NCI-H1092 (cell line): ENCODE measurements around the gene KDF1.

Experiments
- DNase-seq: peaks from one replicate; lab custom pipeline; 2025; lab: John Stamatoyannopoulos, UW

The KDF1 gene, protein sequence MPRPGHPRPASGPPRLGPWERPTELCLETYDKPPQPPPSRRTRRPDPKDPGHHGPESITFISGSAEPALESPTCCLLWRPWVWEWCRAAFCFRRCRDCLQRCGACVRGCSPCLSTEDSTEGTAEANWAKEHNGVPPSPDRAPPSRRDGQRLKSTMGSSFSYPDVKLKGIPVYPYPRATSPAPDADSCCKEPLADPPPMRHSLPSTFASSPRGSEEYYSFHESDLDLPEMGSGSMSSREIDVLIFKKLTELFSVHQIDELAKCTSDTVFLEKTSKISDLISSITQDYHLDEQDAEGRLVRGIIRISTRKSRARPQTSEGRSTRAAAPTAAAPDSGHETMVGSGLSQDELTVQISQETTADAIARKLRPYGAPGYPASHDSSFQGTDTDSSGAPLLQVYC

GRCh38 chr1:26959722-26960624 is at the start of gene KDF1:
TSS of gene KDF1 (minus strand) at chr1:26960468. CDS start at chr1:26952380, 8,088 bp downstream.
- no peak for DNase-seq

- DNase-seq = no peak
Observed at GRCh38 chr1:27009601-27010197, 49.4 kb upstream of the KDF1 start.

DNA sequence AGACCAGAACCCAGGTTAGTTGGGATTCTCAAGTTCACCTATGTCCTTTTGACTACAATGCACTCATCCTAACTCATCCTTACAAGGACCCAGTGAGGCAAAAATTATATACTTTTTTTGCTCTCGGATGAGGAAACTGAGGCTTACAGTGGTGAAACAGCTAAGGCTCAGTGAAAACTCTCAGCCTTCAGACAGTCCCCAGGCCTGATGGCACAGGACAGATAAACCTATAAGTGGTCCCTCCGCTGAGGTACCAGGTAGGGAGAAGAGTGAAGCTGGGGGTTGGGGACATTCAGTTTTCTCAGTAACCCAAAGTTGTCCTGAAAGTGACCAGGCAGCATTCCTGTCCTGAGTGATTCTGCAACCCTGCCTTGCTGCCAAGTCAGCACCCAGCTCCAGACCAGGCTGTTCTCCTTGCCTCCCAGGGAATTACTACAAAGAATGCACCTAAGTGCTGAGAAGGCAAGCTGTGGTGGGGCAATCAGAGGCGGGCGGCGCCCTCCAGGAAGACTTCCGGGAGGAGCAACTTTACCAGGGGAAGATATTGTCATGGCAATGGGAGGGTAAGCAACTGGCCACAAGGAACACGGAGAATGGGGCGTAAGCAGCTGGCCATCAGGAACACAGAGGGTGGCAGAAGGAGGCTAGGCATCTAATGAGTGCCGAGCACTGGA is 47.8 kb upstream of the KDF1 start:
- DNase-seq = no peak

GRCh38 chr1:27006683-27007082 is 46.4 kb upstream of the KDF1 start:
- no peak for DNase-seq

- no peak for DNase-seq
Observed at GRCh38 chr1:27005648-27006496, 45.6 kb upstream of the KDF1 start.

GRCh38 chr1:27005166-27005530 is 44.9 kb upstream of the KDF1 start:
- no peak for DNase-seq

DNA sequence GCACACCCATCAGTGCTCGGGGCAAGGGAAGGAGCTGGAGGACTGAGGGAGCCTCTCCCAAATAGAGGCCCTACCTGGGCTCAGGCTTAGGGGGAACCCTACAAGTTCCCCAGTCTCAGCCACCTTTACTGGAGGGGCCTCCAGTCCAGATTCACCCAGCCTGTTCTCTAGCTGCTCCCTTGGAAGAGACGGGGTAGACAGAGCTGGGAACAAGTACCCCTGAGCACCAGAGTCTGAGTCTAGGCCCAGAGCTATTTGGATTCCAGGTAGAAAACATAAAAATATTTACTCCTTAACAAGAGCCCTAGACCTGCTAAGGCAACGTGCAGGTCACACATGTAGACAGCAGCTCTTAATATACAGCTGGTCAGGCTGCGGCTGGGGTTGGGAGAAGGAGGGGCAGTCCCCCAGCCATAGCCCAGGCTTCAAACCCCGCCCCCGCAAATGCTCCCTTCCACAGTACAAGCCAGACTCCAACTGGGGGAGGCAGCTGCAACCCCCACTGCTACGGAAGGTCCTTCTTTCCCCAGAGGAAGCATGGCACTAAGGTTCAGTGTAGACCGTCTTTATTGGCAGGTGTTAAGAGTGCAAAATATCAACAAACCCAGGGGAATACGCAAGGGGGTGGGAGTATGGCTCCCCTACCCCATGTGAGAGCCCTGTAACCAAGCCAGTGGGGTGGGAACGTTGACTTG is 44.4 kb upstream of the KDF1 start:
- DNase-seq = no peak

DNA sequence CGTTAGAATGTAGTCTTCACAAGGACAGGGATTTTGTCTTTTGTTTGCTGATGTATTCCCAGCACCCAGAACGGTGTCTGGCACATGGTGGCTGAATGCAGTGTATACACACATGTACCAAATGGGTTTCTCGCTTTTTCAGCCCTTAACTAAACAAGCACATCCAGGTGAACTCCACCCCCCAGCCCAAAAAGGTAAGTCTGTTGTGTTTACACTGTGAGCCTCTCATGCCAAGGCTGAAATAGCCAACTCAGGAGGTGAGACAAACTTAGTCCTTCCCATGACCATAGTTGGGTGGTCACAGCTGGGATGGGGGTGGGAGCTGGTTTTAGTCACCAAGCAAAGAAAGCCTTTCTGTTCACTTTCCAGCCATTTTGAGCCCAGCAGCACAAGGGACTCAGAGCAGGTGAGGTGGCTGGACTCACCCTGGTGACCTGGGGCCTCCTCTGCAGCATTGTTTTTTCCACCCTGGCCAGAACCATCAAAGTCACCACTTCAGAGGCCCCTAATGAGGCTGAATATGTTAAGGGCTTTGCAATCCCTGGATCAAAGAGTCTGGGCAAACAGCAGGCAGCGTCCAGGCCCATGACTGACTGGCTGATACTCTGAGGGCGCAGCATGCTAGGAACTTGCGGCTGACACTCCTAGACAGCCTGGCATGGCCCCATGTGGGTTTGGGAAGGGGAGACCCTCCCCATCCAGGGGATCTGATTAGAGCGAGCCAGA is 43.6 kb upstream of the KDF1 start:
- no peak for DNase-seq

- DNase-seq = no peak
Observed at GRCh38 chr1:27001570-27002360, 41.5 kb upstream of the KDF1 start.

DNA sequence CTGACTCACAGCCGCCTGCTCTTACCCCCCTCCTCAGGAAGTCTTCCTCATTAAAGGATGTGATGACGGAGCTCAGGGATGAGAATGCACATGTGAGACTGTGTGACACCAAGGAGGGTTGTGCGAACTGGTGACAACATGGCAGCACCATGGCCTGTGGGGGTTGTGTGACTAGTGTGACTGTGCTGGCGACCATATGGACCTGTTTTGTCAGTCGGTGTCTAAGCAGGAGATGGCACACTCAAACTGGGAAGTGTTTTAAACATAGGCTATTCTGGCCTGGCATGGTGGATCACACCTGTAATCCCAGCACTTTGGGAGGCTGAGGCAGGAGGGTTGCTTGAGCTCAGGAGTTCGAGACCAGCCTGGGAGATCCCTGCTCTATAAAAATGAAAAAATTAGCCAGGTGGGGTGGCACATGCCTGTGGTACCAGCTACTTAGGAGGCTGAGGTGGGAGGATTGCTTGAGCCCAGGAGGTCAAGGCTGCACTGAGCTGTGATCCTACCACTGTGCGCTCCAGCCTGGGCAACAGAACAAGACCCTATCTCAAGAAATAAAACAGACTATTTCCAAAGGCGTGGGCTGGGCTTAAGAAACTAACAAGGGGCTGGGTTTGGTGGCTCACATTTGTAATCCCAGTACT is 40.7 kb upstream of the KDF1 start:
- DNase-seq = no peak

- no peak for DNase-seq
Observed at GRCh38 chr1:27000090-27000816, 40.0 kb upstream of the KDF1 start.

DNA sequence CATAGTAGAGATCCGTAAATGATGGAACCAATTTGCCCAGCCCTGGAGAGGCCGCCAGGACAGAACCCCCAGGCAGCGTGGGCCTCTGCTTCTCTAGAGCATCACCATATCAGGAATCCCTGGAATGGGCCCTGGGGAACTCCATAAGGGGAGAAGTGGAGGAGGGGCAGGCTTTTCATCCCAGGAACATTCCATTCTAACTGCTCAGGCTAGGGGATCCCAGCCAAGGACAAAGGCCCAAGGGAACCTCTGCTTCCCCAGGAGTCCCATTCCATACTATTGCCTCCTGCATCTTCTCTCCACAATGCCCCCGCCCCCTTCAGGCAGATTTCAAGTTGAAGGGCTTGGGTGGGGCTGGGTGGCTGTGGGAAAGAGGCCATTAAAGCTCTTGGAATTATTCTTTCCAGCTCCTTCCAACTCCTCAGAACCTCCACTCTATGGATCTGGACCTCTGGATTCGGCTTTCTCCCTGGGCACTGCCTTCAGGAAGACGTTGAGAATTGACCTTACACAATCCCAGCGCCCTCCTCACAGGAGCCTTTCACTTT is 39.2 kb upstream of the KDF1 start:
- DNase-seq = no peak

- no peak for DNase-seq
Observed at GRCh38 chr1:26998429-26999300, 38.4 kb upstream of the KDF1 start.

GRCh38 chr1:26996665-26997064 is 36.4 kb upstream of the KDF1 start:
- DNase-seq = no peak

GRCh38 chr1:26996024-26996423 is 35.8 kb upstream of the KDF1 start:
- no peak for DNase-seq

DNA sequence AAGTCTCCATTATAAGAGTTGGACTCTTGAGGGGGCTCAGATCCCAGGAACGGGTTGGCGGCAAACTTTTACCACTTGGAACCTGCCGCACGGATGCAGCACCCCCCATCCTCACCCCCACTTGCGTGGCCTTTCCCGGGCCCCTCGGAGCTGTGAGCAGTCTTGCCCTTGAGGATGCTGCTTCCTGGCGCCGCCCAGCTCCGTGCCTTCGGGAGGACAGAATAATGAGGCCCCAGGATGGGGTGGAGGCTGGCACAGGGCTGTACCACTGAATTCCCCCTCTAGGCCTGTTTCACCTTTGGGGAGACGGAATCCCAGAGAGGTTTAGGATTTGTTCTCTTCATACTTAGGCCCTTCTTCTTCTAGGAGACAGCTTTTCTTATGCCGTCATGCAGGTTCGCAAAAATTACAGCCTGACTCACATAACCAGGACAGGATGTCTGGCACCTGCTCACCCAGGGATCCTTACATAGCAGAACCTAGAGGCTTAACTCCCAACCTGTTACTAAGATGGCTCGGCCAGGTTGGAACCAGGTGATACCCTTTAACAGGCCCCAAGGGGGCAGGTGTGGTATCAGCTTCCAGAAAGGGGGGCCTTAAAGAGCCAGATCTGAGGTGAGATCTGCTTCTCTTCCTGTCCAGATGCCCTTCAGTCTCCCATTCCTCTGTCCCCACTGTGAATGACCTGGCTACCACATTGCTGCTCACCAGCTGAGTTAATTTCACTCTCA is 34.7 kb upstream of the KDF1 start:
- no peak for DNase-seq
